IPS-18c (cell line): ENCODE measurements around the gene ANKRD36B.
"Not testable (repeated sequence)": the region's sequence is repeated elsewhere in the genome, so short reads cannot be mapped to it uniquely, and the experiment has no call there.

ENCODE experiments used
- H3K4me3 ChIP-seq: 2 replicates; pipeline ENCODE4 v1.7.0; 2013; ENCODE audit warnings: low read depth, mild to moderate bottlenecking, low read length, moderate library complexity; ENCODE audit not compliant: insufficient read depth
- H3K9me3 ChIP-seq: one replicate; pipeline ENCODE4 v1.6.1; 2013; ENCODE audit warnings: mild to moderate bottlenecking, low read length, moderate library complexity; ENCODE audit not compliant: control insufficient read depth, insufficient read depth

Gene ANKRD36B

GRCh38 chr2:97589598-97590510 lies at the start of gene ANKRD36B:
Gene ANKRD36B (minus strand): TSS chr2:97589877. CDS start chr2:97589685, 192 bp downstream.
- H3K9me3 ChIP-seq: not testable (repeated sequence)
- peak within 1 kb of the TSS; percentile 59 for H3K4me3 ChIP-seq

- not testable (repeated sequence) for H3K4me3 ChIP-seq, H3K9me3 ChIP-seq
These were observed 36.4 kb upstream of the ANKRD36B start for GRCh38 chr2:97626049-97626430.

DNA sequence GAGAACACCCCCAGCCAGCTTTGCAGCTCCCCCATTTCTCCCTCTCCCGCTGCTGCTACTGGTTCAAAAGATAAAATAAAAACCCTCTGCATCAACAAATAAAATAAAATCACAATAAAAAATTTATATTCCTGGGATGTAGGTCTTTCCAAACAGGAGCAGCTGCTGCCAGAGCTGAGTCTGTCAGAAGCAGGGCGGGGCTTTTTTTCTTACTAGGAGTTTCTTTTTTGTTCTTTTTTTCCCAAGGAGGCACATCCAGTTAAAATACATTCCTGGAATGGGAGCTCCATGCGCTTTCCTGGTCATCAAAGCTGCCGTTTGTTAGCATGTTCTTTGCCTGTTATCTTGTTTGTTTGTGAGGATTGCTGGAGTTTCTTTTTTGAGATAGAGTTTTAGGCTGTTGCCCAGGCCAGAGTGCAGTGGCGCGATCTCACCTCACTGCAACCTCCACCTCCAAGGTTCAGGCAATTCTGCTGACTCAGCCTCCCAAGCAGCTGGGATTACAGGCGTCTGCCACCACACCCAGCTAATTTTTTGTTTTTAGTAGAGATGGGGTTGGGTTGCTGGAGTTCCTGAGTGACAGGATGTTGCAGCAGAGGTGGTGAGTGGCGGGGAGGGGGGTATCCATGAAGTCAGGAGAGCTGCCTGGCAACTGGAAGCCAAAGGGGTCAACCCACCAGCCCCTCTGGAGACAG lies 35.8 kb upstream of the ANKRD36B start:
- not testable (repeated sequence) for H3K4me3 ChIP-seq, H3K9me3 ChIP-seq

GRCh38 chr2:97622976-97623375 lies 33.3 kb upstream of the ANKRD36B start:
- H3K9me3 ChIP-seq, H3K4me3 ChIP-seq: not testable (repeated sequence)

DNA sequence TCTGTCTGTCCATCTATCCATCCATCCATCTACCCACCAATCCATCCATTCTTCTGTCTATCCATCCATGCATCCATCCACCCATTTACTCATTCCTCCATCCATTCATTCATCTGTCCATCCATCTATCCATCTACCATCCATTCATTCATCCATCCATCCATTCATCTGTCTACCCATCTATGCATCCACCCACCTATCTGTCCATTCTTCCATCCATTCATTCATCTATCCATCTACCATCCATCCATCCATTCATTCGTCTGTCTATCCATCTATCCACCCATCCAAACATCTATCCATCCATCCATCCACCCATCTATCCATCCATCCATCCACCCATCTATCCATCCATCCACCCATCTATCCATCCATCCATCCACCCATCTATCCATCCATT lies 30.8 kb upstream of the ANKRD36B start:
- not testable (repeated sequence) for H3K9me3 ChIP-seq

GRCh38 chr2:97618939-97619827 lies 29.5 kb upstream of the ANKRD36B start:
- H3K9me3 ChIP-seq, H3K4me3 ChIP-seq: not testable (repeated sequence)

More for the DNA sequence above, 30.8 kb upstream of the ANKRD36B start:
- not testable (repeated sequence) for H3K4me3 ChIP-seq

- Histone ChIP-seq H3K4me3 (no peak overlapping the region), H3K9me3 (no peaks in the 10 kb centered on the region)
These were observed 28.2 kb upstream of the ANKRD36B start for GRCh38 chr2:97617911-97618310.

DNA sequence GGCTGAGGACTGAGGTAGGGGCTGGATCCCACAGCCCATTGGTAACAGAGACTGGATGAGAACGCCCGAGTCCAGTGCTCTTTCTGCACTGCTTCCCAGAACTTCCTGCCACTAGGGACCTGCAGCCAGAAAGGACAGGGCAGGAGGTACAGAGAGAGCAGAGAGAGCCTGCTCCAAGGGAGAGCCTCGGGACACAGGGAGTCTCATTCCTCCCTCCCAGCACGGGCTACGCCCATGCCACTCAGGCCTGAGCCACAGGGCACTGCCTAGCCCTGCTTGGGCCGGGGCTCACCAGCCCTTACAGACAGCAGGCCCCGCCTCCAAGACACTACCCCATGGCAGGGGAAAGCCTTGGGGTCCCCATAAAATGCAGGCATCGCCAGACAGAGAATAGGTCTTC lies 26.1 kb upstream of the ANKRD36B start:
- not testable (repeated sequence) for H3K4me3 ChIP-seq, H3K9me3 ChIP-seq

DNA sequence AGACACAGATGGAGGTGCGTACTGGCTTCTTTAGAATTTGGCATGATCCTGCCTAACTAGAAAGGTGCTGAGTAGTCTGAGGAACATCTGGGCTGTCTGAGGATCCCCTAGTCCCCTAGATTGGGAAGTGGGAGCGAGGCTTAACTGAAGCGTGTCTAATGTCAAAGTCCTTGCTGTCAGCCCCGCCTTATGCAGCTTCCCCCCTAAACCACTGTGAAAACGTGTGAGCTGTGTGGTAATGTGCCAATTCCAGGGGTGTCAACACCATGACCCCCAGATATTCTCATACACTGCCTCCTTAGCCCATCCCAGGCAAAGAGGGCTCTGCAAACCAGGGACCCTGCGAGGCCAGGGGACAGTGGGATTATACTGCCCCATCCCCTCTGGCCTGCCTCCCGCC lies 22.2 kb upstream of the ANKRD36B start:
- H3K4me3 ChIP-seq, H3K9me3 ChIP-seq: not testable (repeated sequence)

DNA sequence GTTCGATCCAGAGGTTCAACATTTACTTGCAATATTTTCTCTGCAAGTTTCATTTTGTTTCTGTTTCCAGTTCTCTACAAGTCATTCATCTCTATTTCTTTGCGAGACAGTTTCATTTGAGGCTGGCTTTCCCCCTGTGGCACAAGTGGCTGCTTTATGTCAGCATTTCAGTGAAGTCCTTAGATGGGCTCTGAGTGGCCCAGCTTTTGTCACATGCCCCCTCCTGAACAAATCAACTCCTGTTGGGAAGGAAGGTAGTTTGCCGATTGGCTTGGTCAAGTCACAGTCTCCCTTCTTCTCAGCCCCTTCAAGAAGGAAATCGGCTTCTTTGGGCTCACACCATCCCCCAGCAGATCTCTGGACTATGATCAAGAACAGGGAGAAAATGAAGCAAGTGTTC lies 19.1 kb upstream of the ANKRD36B start:
- not testable (repeated sequence) for H3K4me3 ChIP-seq

DNA sequence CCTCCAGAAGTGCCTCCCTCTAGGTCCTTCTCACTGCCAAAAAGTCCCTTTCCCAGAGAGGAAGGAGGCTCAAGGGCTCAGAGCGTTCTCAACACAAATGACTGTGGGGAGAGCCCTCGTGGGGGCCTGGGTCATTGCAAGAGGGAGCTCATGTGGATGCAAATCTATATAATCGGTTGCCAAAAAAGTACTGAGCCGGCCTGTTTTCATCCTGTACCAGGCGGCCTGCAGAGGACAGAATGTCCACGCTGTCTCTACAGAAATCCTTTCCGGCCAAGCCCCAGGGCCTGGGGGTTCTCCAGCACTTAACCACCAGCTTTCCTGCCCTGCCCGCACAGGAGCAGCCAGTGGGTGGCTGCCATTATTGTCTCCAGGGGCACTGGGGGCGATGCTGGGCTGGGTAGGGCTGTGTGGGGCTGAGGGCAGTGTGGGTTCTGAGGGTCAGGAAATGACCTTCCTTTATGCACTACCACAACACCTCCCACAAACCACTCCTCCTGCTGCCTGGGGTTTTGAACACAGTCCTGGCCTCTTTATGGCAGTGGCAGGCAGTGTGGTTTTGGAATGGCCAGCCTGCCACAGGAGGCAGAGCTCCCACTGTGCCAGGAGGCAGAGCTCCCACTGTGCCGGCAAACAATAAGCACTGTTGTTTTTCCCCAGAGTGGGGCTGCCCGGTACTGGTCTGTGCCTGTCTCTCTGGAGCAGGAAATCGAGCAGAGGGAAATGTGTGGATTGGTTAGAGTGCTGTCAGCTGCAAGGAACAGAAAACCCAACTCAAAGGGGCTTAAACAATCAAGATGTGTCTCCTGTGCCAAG lies 16.1 kb upstream of the ANKRD36B start:
- not testable (repeated sequence) for H3K4me3 ChIP-seq, H3K9me3 ChIP-seq

More for the DNA sequence above, 19.1 kb upstream of the ANKRD36B start:
- H3K9me3 ChIP-seq: not testable (repeated sequence)

DNA sequence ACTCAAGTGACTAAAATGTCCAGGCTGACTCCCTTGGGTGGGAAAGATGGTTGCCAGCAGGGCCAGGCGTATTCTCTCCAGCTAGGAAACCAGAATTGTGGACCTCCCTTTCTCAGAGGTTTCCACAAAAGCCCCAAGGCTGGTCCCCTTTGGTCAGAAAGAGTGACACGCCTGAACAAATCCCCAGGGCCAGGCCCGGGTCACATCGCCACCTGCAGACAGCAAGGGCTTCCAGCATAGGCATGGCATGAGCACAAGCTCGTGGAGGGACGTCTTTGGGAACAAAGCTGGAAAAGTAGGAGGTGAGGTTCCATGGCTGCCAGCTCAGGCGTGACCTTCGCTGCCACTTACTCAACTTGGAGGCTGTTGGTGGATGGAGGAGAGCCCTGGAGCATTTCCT lies 15.4 kb upstream of the ANKRD36B start:
- H3K4me3 ChIP-seq, H3K9me3 ChIP-seq: not testable (repeated sequence)

DNA sequence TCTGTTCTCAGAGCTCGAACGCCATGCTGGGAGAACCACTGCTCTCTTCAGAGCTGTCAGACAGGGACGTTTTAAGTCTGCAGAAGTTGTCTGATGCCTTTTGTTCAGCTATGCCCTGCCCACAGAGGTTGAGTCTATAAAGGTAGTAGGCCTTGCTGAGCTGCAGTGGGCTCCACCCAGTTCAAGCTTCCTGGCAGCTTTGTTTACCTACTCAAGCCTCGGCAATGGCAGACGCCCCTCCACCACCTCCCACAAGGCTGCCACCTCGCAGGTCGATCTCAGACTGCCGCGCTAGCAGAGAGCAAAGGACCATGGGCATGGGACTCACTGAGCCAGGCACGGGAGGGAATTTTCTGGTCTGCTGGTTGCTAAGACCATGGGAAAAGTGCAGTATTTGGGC lies 11.9 kb upstream of the ANKRD36B start:
- H3K9me3 ChIP-seq, H3K4me3 ChIP-seq: not testable (repeated sequence)

- not testable (repeated sequence) for H3K9me3 ChIP-seq, H3K4me3 ChIP-seq
These were observed 6.5 kb upstream of the ANKRD36B start for GRCh38 chr2:97596180-97596579.

DNA sequence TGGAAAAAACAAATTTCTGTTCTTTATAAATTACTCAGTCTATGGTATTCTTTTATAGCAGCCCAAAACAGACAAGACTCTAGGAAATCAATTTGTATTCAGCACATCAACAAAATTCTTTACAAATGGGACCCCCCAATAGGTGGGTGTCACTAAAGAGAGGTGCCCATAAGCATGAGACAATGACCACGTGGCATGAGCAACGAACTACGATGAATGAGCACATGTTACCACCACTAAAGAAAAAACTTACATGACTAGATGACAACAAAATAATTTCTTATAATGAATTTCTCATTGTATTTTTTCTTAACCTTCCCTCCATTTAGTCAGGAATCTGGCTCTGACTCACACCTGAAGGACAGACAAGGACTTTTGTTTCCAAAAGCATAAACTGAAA lies 3.8 kb upstream of the ANKRD36B start:
- H3K9me3 ChIP-seq, H3K4me3 ChIP-seq: not testable (repeated sequence)

DNA sequence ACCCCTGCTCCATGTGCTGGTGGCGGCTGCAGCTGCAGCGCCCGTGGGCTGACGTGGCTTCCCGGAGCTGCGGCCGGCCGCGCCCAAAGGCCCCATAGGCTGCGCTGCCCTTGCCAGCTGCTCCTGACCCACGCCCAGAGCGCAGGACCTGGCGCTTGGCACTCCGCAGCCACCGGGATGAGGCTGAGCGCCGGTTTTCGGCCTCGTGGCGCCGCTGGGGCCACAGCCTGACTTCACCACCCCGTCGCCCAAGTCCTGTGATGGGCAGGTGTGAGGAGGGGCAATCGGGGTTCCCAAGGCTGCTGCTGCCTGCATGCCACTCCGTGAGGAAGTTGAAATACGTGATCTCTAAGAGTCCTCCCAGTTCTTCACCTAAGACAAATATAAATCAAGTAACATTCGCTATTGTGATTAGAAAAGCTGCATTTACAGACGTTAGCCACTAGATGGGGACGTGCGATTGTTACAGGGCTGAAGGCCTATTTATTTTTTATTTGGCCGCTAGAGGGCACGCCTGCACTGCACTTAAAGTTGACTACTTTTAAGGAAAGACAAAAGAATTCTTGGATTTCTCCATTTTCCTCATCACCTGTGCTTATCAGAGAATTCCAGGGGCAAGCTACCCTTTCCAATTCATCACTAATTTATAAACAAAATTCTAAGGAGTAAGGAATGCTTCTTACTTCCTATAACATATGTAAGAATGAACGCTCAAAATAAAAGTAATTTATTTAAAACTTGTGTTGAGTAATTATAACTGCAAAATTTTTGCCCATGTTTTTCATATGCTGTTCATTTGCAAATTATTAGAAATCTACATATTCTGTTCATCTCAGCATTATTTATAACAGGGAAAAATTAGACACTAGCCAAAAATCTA lies 1.1 kb upstream of the ANKRD36B start:
- H3K9me3 ChIP-seq: not testable (repeated sequence)
- peak overlapping the region; percentile 59 for H3K4me3 ChIP-seq
